NCI-H345 (cell line): ENCODE measurements around the gene KPNB1.

Source experiments
- DNase-seq: peaks from one replicate; lab custom pipeline; 2025; lab: John Stamatoyannopoulos, UW

KPNB1 gene

DNA sequence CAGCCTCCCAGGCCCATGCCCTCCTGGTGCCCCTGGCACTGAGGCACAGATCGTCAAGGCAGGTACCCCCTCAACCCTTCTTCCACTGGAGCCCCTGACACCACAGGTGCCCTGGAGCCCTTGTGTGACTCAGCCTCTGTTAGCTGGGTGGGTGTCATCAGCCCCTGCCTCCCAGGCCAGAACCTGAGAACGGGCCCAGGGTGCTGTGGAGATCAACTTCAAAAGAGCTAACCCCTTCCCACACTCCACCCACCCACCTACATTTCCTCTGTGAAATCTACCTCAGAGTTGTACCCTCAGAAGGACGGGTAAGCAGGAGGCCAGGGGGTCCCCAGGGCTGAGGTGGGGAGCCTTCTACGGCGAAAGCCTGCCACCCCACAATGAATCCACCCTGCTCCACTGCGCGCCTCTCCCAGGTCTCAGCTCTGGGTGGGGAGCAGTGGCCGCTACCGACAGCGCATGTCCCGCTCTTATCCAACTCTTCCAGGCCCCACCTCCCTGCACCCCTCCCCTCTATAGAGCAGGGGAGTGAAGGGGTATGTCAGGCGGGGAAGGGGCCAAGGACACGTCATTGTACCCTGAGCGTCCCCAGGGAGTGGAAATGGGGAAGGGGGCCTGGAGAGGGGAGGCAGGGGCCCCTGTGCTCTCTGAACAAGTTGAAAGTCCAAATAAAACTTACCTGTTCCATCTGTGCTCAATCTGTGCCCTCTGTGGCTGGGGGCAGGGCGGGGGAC is 61.8 kb downstream of the KPNB1 start:
- DNase-seq, result no peak

DNA sequence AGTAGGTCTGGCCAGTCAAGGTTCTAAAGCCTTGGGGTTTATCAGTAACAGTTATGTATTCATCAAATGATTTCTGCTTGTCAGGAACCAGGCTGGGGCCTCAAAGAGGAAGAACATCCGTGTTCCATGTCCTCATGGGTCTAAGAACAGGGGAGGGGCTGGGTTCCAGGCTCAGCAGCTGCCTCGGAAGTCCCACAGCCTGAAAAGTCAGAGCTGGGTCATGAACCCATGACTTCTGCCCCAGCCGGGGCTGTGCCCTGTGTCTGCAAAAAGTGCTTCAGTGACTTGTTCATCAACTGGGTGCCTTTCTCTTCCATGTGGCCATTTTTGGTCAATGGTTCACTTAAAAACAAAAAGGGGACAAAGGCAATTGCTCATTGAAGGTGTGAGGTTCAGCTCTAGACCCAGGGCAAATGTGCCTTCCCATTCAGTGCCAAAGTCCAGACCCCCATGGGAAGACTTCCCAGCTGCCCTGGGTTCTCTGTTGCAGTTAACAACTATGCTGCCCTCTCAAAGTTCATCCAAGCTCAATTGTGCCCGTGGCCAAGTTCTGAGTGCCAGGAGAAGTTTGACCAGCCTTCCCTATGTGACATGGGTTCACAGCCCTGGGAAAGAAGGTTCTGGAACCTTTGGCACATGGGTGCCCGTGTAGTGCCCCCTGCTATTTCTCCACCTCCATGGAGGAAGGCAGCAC is 62.8 kb downstream of the KPNB1 start:
- DNase-seq, result no peak

DNA sequence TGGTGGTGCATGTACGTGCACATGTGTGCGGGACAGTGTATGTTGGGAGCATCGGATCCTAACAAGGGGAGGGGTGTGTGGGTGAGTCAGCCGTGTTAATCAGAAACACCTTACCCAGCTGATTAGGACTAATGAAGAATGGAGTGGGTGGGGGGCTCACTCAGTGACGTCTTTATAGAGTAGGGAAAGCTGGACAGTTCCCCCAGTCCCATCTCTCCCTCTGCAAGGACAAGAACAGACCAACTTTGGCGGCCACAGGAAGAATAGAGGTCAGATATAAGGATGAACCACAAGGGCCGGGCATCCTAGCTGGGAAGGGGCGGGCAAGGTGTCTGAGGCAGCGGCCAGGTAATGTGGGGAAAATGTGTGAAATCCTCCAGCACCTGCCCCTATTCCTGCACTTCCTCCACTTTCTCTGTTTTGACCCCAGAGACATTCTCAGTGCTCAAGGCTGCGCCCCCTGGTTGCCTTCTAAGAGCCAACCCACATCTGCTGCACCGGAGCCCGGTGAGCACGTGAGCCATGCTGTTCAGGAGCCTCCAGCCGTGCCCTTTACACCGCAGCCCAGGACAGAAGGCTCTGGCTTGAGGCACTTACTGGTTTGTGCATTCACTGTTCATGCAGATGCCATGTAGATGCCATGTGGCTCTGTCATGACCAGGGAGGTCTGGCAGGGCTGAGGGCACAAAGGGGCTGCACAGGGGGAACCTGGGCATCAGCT is 64.4 kb downstream of the KPNB1 start:
- no peak for DNase-seq

DNA sequence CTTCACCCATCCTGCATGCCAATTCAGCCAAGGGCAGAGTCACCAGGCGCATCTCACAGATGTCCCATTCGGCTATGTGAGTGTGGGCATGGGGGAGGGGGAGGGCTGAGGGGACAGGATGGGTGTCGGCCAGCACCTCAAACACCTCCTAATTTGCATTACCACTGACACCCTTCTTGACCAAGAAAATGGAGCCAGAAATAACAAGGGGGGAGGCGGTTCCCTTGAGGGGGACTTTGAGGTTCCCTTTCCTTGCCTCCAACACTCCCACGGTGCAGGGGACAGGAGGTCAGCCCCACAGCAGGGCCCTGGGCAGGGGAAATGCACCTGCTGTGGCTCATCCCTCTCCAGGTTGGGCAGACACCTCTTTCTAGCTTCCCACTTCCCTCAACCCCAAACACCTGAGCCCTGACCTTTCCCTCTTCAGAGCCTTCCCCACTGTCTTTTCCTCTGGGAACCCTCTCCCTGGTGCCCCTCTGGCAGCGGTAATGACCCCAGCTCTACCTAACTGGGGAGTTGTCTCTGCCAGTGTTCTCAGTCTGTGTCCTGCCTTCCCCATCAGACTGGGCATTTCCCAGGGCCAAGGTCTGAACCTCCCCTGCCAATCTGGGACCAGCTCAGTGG is 65.2 kb downstream of the KPNB1 start:
- DNase-seq, result no peak

DNA sequence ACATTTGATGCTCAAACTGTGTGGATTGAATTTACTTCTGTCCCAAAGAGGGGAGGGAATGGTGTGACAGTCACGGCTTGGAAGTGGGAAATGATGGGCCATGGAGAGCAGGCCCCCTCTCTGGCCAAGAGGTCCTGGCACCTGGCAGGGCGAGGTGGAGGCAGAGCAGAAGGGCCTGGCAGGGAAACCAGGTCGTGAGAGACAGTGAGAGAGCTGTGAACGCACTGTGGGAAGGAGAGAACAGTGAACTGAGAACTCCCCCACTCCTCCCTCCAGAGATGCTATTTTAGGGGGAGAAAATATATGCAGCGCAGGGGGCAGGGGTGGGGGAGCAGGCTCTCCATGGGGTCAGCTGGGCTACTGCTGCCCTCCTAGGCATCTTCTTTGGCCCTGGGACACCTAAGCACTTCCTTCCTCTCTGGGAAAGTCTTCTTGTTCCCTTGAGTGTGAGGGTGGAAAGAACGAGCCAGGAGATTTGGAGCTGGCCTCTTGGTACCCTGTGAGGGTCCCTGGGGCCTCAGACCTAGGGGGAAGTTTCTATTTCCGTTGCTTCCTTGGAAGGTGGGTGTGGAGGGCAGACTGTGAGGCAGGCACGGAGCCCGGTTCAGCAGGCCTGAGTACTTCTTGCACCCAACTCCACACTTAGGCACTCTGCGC is 66.1 kb downstream of the KPNB1 start:
- DNase-seq, result no peak

DNA sequence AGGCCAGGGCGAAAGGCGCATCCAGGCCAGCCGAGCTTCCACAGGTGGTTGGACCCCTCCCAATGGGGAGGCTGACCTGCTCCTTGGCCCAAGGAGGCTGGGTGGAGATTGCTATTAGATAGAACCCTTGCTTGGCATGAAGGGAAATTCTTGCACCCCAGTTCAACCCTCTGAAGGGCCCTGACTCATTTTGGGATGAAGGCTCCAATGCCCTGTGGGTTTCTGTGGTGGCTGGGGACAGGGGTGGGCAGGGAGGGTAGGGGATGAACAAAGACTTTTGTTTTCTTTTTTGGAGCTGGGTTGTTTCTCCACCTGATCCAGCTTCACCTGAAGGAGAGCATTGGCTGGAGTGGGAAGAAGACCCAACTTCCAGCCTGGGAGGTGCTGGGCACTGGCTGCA is 66.7 kb downstream of the KPNB1 start:
- DNase-seq, result no peak

DNA sequence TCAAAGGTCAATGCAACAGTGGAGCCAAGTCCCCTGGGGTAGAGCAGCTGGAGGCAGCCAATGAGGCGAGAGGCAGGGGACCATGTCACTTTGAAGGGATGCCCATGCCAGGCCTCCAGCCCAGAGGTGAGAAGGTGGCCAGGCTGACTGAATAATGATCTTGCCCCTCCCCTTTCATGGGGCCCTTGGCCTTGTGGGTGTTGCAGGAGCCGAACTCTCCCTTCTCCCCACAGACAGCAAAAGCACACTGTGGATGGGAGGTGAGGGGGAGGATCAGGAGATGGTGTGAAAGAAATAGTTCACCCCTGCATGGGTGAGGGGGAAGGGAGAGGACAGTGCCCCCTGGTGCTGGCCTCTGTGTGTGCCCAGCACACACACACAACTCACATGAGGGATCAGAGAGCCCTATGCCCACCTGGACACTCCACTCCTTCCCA is 67.6 kb downstream of the KPNB1 start:
- no peak for DNase-seq

DNA sequence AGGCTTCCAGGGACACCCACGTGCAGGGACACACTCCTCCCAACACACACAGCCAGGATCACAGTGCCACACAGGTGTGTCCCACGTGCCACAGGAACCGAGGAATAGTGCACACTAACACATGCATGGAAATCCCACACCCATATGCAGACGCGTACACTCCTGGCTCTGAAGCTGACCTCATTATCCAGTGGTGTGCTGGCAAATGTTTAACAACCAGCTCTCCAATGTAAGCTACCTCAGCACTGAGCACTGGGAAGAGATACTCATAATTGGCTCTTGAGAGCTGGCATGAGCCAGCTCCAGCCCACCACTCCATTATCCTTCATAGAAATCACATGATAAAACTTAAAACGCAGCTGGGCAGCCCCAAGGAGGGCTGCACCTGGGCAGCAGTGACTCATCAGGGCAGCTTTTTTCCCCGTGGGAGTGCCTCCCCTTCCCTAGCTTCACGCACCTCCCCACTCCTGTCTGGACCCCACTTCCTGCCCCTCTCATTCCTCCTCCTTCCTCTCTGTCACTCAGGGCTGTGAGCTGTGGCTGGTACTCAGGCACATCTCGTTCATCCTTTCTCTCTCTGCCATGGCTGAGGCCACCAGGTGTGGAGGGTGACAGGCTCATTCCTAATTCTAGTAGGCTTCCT is 68.4 kb downstream of the KPNB1 start:
- DNase-seq, result peak; percentile 41

DNA sequence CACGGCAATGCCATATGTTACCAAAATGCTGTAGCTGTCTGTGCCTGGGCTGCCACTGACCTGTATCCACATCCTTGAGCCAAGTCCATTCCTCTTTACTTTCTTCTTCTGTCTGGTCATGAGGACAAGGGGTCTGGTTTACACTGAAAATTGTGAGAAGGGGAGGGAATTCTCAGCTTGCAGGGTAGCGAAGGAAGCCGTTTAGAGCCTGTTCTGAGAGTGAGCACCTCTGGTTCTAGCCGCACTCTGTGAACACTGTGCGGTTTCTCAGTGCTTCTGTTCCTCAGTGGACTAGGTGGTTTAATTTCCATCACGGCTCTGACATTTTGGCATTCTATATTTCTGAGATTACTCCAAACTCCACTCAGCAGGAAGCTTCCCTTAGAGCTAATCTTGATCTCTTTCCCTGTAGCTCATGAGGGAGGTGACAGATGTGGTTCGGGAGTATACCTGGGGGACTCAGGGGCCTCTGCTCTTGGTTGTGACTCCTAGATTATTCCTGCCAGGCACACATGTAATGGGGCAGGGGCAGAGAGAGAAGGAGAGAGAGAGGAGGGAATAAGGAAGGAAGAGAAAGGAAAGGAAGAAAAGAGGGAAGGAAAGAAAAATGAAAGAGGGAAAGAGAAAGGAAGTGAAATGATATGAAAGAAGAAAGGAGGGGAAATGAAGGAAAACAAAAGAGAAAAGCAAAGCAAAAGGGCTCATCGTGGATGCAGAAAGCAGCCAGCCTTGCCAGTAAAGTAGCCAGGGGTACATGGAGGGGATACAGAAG is 69.1 kb downstream of the KPNB1 start:
- DNase-seq, result no peak

DNA sequence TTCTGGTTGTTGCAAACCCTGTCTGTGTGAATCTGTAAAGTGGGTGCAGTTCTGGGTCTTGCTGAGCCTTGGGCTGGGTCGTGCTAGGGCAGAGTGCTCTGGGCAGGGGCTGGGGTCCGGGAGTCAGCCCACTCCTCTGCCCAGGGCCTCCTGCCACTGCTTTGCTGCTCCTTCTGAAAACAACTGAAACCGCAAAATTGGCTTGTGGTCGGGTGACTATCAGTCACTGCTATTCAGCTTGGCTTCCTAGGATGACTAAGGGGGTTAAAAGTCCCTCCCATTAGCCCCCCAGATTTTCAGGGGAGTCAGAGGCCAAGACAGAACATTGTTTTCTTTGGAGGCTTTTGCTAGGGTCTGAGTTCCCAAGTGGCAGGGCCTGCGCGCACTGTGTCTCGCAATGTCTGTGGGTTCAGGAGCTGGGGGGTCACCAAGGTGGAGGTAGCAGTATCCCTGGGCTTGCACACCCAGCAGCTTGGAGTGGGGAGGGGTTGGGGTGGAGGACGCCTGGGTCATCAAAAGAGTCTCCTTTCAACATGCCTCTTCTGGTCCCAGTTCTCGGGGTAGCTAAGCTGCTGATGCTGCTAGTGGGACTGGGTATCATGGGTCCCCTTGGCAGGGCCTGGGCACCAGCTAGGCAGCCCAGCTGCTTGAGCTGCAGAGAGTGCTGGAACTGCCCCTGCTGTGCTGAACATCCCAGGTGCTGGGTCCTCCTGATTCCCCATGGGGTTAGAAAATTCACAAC is 69.9 kb downstream of the KPNB1 start:
- DNase-seq, result no peak

DNA sequence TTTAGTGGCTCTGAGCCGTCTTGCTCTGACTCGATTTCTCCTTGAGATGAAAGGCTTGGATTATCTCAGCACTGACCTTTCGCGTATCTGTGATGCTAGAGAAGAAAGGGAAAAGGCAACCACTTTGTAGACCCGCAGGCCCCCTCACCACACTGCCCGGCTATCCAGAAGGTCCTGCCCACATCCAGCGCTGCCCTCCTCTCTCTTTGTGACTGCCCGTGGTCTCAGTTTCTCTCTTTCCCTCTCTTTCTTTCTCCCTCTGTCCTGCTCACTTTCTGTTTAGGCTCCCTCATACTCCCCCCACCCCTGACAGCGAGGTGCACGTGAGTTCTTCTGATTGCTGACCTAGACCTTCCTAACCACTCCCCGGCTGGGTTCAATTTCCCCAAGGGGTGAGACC is 70.5 kb downstream of the KPNB1 start:
- DNase-seq, result no peak

DNA sequence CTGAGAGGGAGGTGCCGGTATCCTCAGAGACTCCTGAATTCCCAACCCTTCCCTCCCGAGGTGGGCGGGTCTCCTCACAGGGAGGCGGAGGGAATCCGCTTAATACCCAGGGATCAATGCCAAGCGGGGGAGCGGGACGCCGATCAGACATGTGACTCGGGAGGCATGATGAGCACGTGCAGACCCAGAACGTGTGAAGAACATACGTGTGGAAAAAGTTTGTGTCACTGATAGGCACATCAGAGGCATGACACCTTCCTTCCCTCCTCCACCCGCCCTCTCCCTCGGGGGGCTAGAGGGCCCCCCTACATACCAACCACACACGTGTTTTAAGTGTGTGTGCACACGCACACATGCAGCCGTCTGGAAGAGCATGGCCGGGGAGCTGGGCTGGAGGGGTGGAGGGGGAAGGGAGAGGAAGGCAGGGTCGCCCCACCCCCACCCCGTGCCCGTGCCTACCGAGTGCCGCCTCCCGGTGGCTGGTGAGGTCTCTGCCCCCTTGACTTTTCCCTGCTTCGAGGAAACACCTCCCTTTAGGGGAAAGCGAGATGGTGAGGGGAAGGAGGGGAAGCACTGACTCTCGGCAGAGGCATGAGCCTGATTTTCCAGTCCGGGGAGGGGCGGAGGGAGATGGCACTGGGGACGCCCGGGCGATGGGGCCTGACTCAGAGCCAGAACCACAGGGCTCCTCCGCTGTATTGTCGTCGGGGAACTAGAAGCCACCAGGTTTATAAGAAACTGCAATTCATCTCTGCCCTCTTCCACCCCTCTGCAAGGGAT is 71.2 kb downstream of the KPNB1 start:
- no peak for DNase-seq

DNA sequence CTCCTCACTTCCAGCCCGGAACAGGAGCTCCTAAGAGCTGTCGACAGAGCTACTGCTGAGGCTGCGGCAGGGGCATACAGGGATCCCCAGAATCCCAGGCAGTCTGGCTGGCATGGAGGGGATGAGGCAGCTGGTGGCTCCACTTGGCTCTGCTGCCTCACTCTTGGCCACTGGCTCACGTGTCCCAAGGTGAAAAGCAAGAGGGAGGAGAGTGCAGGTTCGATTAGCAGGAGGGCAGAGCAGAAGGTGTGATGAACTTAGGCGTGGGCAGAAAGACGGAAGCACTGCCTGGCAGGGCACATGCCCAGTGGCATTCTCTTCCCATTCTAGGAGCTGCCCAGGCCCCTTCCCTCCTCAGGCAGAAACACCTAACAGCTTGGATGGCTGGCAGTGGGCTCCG is 72.0 kb downstream of the KPNB1 start:
- no peak for DNase-seq

DNA sequence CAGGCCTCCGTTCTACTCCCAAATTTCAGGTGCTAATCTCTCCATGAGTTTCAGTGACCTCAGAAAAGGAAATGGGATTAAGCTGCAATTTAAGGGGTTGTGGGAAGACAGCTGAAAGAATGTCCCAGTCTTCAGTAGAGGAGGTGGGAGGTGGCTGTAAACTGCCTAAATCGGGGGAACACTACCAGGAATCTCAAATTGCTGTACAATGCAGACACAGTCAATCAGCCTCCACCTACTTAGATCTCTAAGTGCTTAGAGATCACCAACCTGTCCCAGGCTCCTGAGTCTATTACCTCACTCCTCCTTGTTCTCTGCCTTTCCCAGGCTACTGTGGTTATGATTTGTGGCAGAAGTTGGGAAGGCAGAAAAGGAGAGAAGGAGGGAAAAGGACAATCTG is 75.0 kb downstream of the KPNB1 start:
- no peak for DNase-seq

DNA sequence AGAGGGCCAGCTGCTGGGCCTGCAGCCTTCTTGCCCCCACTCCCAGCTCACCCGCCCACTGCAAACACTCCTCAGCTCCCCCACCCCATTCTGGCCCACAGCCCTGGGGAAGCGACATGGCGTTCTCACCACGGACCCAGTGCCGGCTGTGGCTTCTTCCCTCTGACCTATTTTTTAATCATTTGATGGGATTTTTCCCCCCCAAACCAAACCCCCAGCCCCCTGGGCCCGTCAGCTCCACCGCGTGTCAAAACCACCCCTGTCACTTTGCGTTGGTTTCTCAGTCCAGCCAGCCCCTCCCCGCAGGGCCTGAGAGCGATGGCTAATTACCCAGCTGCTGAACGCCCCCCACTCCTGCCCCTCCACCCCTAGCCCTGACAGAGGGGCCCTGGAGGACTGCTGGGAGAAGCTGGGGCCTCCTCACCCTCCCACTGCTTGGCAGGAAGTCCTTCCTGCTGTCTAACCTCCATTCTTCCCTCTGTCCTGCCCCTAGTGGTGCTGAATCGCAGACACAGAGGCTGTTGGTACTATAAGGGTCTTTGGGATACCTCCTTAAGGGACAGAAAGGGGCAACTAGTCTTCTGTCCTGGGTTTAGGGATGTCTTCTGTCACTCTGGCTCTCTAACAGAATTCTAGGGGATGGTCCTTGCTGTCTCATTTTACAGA is 75.9 kb downstream of the KPNB1 start:
- DNase-seq, result no peak

DNA sequence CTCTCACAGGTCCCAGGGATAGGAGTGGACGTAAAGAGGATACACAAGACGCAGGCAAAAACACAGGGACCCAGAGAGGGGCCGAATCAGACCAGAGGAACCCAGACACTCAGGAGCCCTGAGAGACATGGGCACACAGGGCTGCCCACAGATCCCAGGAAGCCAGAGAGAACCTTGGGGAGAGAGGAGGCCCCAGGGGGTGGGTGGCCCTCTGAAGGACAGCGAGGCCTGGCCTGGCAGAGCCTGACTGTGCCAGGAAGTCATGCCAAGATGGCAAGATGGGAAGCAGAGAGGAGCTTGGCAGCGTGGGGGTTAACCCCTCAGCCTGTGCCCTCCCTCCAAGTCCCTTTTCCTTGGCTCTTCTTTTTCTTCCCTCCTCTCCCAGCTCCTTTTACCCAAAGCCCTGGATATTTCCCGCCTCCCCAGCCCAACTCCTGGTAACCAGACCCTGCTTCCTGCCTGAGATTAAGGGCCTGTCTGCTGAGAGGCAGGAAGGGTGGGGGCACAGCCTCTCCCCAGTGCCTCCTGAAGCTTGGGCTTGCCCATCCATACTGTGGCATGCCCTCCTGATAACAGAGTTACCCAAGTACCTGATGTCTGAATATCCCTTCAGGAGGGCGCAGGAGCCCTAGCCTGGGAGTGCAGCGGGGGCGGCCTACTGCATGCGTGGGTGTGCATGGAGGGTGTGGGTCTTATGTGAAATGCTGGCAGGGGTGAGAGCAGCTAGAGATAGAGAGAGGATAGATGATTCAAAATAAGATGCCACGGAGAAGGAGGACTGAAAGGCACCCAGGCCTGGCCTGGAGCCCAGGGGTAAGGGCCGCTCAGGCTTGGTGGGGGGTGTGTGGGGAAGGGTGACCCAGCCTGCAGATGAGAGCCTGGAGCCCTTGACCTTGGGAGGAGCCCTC is 77.3 kb downstream of the KPNB1 start:
- DNase-seq, result no peak

DNA sequence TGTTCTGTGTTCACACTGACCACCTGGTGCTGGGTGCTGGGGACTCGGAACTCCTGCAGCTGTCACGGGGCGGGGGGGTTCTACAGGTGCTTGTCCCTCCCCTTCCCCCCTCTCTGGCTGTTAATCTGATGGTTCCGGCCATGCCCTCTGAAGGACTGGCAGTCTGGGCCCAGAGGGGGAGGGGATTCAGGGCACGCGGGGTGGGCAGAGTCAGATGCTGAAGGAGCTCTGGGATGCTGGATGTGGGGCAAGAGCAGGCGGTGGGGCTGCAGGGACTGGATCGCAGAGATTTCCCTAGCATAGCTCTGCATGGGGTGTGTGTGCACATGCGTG is 78.0 kb downstream of the KPNB1 start:
- no peak for DNase-seq
